Measurements from ENCODE around the gene EFS. TPM values are rescaled to one million over a fixed set of nuclear protein-coding genes. Genes with fewer than 3 reads are reported as not detected.

Gene EFS
- total RNA-seq, 3 donors from 2014 or later: 0.08 TPM; not detected in 1

DNA sequence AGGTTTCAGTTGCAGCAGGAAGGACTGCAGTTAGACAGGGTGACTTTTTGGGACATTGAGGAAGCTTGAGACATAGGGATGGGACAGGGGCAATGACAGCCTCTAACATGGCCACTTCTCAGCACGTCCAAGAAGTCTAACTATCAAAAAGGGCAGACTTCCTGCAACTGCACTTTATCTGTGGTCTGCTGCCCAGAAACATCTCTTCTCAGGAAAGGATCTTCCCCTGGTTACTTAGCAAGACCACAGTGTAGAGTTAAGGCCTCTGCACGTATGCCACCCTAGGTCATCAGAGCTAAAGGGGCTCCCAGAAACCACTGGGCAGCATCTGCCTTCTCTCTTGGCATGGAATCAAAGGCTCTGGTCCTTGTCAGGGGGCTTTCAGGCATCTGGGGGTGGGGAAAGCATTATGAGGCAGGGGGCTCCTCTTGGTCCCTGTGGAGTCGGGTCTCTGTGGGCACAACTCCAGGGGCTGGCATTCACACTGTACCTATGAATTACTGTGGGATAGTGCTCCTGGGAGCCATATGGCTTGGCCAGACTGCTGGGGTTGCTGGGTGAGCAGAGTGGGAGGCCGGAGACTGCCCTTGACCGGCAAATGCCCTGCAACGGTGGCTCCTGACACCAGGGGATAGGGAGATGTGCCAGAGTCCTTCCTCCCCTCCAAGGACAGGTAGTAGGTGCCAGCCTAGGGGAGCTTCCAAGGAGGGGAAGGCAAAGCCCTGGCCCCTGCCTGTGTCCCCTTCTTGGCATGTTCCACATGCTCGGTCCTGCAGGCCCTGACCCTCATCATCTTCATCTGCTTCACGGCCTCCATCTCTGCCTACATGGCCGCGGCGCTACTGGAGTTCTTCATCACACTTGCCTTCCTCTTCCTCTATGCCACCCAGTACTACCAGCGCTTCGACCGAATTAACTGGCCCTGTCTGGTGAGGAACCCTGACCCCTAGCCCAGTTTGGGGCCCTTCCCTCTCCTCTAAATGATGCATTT, 12.9 kb upstream of the EFS start:
- Mint-ChIP-seq H3K36me3 (ENCODE audit: insufficient read depth) (no peaks in the 10 kb centered on the region), H3K9me3 (no peaks in the 10 kb centered on the region), H3K4me1 (ENCODE audit: low read depth) (no peaks in the 10 kb centered on the region), H3K4me3 (no peak overlapping the region), H3K27me3 (ENCODE audit: low read depth) (peaks cover 14% of the 10 kb centered on the region)
- ATAC-seq (no peak), DNase-seq (no peak)

DNA sequence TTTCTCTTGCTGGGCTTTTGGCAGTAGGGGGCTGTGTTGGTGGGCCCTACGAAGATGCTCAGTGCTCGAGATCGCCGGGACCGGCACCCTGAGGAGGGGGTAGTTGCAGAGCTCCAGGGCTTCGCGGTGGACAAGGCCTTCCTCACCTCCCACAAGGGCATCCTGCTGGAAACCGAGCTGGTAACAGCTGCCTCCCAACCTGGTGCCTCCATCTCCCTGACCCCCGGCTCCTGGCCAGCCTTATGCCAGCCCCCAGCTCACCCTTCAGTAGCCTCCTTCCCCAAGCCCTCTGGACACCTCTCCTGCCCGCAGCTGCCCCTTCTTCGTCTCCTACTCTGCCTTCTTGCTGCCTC, 12.2 kb upstream of the EFS start:
- Mint-ChIP-seq H3K36me3 (ENCODE audit: insufficient read depth) (no peaks in the 10 kb centered on the region), H3K4me1 (ENCODE audit: low read depth) (no peaks in the 10 kb centered on the region), H3K9me3 (no peaks in the 10 kb centered on the region), H3K4me3 (no peak overlapping the region), H3K27me3 (ENCODE audit: low read depth) (peaks cover 9% of the 10 kb centered on the region)
- ATAC-seq (no peak), DNase-seq (no peak)

DNA sequence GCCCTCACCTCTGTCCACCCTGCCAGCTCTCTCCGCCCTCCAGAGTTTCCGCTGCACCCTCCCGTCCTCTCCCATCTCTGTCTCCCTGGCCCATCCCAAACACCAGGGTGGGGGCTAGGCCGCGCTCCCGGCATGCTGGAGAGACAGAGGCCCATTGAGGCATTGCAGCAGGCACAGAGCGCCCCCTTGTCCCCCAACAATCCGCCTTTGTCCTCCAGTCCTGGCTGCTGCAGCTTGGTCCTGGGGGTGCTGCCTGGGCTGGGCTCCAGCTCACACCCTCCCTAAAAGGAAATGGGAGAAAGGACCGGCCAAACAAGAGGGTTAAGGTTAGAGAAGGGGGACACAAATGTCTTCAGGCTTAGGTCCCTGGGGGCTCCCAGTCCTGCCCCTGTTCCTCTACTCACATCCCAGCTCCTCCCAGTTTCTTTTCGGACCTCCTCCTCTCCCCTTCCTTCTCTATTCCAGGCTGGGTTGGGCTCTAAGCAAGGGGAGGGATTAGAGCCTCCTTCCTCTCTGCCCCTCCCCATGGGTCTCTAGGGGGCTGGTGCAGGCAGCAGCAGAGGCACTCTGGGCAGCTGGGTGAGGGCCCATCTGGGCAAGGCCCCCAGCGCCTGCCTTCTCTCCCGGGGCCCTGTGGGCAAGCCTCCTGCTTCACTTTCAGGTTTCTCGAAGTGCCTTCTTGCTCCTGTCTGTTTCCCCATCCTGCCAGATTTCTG, 11.7 kb upstream of the EFS start, which contains the start of gene CMTM5:
Gene CMTM5 (plus strand): TSS at position 565 of the 716 bp plus-strand sequence. CDS start 206 bp downstream, outside the sequence.
- DNase-seq: no peak
- Mint-ChIP-seq H3K9me3 (no peaks in the 10 kb centered on the region), H3K4me1 (ENCODE audit: low read depth) (no peaks in the 10 kb centered on the region), H3K27me3 (ENCODE audit: low read depth) (peaks cover 9% of the 10 kb centered on the region), H3K36me3 (ENCODE audit: insufficient read depth) (no peaks in the 10 kb centered on the region), H3K4me3 (no peak within 1 kb of the TSS)
- ATAC-seq: no peak

DNA sequence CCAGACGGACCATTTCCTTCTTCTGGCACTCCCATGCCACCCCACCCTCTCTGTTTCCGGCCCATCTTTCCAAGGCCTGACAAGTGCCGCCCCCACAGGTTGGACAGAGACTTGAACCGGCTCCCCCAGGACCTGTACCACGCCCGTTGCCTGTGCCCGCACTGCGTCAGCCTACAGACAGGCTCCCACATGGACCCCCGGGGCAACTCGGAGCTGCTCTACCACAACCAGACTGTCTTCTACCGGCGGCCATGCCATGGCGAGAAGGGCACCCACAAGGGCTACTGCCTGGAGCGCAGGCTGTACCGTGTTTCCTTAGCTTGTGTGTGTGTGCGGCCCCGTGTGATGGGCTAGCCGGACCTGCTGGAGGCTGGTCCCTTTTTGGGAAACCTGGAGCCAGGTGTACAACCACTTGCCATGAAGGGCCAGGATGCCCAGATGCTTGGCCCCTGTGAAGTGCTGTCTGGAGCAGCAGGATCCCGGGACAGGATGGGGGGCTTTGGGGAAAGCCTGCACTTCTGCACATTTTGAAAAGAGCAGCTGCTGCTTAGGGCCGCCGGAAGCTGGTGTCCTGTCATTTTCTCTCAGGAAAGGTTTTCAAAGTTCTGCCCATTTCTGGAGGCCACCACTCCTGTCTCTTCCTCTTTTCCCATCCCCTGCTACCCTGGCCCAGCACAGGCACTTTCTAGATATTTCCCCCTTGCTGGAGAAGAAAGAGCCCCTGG, 10.7 kb upstream of the EFS start:
- DNase-seq: no peak
- Mint-ChIP-seq H3K36me3 (ENCODE audit: insufficient read depth) (no peaks in the 10 kb centered on the region), H3K4me1 (ENCODE audit: low read depth) (no peaks in the 10 kb centered on the region), H3K9me3 (no peaks in the 10 kb centered on the region), H3K27me3 (ENCODE audit: low read depth) (peaks cover 7% of the 10 kb centered on the region), H3K4me3 (no peak overlapping the region)
- ATAC-seq: no peak

DNA sequence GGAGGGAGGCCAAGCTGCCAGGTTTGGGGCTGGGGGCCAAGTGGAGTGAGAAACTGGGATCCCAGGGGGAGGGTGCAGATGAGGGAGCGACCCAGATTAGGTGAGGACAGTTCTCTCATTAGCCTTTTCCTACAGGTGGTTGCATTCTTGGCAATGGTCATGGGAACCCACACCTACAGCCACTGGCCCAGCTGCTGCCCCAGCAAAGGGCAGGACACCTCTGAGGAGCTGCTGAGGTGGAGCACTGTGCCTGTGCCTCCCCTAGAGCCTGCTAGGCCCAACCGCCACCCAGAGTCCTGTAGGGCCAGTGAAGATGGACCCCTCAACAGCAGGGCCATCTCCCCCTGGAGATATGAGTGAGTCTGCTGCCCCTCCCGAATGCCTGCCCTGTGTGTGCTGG, 8.1 kb upstream of the EFS start:
- peaks cover 3% of the 10 kb centered on the region for H3K27me3 Mint-ChIP-seq (ENCODE audit: low read depth)
- H3K4me1 Mint-ChIP-seq (ENCODE audit: low read depth): no peaks in the 10 kb centered on the region
- DNase-seq: no peak
- no peaks in the 10 kb centered on the region for H3K36me3 Mint-ChIP-seq (ENCODE audit: insufficient read depth)
- H3K9me3 Mint-ChIP-seq: no peaks in the 10 kb centered on the region
- no peak for ATAC-seq
- no peak overlapping the region for H3K4me3 Mint-ChIP-seq

DNA sequence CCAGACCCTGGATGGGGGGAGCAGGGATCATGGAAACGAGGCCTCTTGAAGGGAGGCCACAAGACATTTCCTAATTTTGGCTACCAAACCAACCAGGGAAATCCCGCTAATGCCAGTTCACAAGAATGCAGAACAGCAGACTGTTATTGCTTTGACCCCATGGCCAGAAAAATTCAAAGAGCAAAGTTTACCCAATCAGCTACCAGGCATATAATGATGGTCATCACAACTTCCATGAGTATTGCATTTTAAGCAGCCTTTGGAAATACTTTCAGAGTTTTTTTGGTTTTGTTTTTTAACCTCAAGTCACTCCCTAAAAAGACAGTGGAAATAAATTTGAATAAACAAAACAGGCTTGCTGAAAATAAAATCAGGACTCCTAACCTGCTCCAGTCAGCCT, 7.5 kb upstream of the EFS start, which contains the start of gene IL25:
Gene IL25 (plus strand): TSS at position 301 of the 400 bp plus-strand sequence.
- Mint-ChIP-seq H3K9me3 (no peaks in the 10 kb centered on the region), H3K4me3 (no peak within 1 kb of the TSS), H3K36me3 (ENCODE audit: insufficient read depth) (no peaks in the 10 kb centered on the region), H3K27me3 (ENCODE audit: low read depth) (peaks cover 6% of the 10 kb centered on the region), H3K4me1 (ENCODE audit: low read depth) (no peaks in the 10 kb centered on the region)
- DNase-seq (no peak), ATAC-seq (no peak)

DNA sequence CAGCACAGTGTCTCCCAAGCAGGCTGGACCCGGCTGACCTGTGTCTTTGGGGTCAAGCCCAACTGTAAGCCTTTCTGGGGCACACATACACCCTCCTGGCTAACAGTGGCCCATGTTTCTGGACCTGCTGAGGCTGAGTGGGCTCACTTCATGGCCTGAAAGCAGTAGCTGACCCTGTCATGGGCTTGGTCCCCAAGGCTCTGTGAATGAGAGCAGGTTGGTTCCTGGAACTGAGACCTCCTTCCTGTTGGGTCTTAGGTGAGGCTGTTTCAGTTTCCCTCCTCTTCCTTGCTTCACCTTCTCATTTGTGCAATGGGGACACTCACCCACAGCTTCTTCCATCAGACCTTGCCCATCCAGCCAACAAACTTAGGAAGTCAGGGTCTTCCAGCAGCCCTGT, 6.9 kb upstream of the EFS start:
- ATAC-seq (no peak), DNase-seq (no peak)
- Mint-ChIP-seq H3K4me1 (ENCODE audit: low read depth) (no peaks in the 10 kb centered on the region), H3K9me3 (no peaks in the 10 kb centered on the region), H3K36me3 (ENCODE audit: insufficient read depth) (no peaks in the 10 kb centered on the region), H3K4me3 (no peak overlapping the region), H3K27me3 (ENCODE audit: low read depth) (peaks cover 13% of the 10 kb centered on the region)

DNA sequence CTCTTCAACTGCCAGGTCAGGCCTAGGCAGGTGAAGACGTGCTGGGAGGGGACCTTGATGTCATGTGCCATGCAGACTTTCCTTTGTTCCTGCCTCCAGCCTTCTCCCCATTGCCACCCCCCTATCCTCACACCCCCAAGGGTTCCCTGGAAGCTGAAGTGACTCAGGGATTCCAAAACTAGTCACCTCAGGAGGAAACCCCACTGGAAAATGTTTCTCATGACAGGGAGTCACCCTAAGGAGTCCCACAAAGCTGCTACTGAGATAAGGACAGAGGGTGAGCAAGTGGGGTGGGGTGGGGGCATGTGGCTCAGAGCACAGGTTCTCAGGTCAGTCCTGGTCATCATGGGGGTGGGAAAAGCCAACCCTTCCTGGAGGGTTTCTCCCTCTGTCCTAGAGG, 5.2 kb upstream of the EFS start:
- no peak for DNase-seq

DNA sequence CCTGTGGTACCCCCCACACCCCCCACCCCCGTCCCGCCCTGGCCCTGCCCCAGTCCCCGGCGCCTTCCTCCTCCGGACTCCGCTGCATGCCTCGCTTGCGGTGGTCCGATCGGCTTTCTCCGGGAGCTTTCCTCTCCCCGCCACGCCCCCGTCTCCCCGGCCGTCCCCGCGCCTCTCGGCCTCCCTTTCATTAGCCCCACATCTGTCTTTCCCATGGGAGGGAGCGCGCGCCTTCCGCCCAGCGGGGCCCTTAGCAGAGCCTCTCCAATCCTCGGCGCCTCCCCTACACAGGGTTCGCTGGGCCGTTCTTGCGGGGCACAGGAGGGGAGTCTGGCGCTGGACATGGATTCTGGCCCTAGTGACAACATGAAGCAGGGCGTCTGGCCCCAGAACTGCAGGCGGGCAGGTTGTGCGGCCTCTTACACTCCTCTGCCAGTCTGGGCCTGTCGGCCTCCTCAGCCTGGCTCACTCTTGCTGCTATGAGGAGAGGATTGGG, 1.5 kb upstream of the EFS start:
- no peak for ATAC-seq
- Mint-ChIP-seq H3K9me3 (no peaks in the 10 kb centered on the region), H3K36me3 (ENCODE audit: insufficient read depth) (no peaks in the 10 kb centered on the region), H3K4me1 (ENCODE audit: low read depth) (no peaks in the 10 kb centered on the region), H3K27me3 (ENCODE audit: low read depth) (peaks cover 30% of the 10 kb centered on the region), H3K4me3 (no peak overlapping the region)
- no peak for DNase-seq

More for the DNA sequence above, 5.2 kb upstream of the EFS start:
- no peak overlapping the region for H3K4me3 Mint-ChIP-seq
- peaks cover 18% of the 10 kb centered on the region for H3K27me3 Mint-ChIP-seq (ENCODE audit: low read depth)
- H3K36me3 Mint-ChIP-seq (ENCODE audit: insufficient read depth): no peaks in the 10 kb centered on the region
- no peaks in the 10 kb centered on the region for H3K4me1 Mint-ChIP-seq (ENCODE audit: low read depth)
- no peaks in the 10 kb centered on the region for H3K9me3 Mint-ChIP-seq
- ATAC-seq: no peak

DNA sequence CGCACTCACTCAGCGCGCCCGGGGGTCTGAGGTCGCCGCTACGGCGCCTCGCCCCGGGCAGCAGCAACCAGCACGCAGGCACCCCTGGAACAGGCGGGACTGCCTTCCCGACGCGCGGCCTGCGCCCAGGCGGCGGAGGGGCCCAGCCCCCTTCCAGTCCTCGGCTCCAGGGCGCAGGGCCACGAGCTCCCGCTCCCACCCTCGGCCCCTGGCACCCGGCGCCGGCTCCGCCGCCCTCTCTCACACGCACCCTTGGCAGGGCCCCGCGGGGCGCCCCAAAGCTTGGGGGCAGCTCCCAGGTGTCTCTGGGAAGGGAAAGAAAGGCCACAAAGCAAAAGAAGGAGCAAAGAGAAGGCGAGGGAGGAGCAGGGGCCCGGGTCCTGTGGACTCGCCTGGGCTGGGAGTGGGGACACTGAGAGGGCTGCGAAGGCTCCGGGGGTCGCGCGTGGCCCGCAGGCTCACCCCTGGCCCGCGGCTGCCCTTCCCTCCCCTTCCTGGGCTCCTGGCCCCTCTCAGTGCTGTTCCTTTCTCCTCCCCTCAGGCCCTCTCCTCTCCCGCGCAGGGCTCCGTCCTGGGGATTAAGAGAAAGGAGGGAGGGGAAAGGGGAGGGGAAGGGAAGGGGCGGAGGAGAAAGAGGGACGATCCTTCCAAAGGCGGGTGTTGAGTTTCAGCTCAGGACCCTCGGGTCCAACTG, 907 bp upstream of the EFS start:
- DNase-seq (no peak), ATAC-seq (peak in 1 of 2 donors; percentile 41)
- Mint-ChIP-seq H3K4me3 (no peak overlapping the region), H3K9me3 (no peaks in the 10 kb centered on the region), H3K27me3 (ENCODE audit: low read depth) (peaks cover 30% of the 10 kb centered on the region), H3K4me1 (ENCODE audit: low read depth) (no peaks in the 10 kb centered on the region), H3K36me3 (ENCODE audit: insufficient read depth) (no peaks in the 10 kb centered on the region)

DNA sequence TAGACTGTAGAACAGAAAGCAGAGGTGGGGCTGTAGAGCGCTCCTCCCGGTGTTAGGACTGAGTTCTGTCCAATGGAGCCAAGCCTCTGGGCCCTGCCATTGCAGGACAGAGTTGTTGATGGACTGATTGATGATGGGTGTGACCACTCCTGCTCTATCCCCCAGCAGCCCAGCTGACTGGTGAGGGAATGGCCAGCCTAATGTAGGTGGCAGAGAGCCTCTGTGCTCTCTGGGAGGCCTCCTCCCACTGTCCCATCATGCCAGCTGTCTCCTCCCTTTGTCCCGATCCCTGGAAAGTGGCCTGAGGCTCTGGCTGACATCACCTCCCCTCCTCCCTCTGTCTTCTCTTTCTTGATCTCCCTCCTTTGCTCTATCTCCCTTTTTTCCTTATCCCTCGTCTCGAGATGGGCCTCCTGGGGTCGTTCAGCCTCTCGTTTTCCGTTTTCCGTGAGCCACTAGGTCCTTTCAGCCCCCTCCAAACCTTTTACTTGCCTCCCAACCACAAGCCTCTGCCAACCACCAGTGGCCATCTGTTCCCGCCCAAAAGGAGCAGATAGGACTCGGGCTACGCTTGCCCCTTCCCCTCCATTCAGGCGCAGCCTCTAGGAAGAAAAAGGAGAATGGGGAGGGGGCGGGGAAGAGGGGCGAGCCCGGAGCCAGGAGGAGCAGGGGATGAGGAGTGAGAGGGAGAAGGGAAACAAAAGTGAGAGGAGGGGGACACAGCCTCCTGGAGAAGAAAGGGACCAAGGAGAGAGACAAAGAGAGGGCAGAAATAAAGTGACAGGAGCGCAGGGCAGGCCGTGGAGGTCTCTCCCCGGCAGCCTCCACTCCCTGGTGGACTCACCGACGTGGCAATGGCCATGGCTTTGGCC, 572 bp downstream of the EFS start:
- Mint-ChIP-seq H3K27me3 (ENCODE audit: low read depth) (peaks cover 35% of the 10 kb centered on the region), H3K9me3 (no peaks in the 10 kb centered on the region), H3K36me3 (ENCODE audit: insufficient read depth) (no peaks in the 10 kb centered on the region), H3K4me1 (ENCODE audit: low read depth) (no peaks in the 10 kb centered on the region), H3K4me3 (no peak overlapping the region)
- ATAC-seq (no peak), DNase-seq (no peak)

DNA sequence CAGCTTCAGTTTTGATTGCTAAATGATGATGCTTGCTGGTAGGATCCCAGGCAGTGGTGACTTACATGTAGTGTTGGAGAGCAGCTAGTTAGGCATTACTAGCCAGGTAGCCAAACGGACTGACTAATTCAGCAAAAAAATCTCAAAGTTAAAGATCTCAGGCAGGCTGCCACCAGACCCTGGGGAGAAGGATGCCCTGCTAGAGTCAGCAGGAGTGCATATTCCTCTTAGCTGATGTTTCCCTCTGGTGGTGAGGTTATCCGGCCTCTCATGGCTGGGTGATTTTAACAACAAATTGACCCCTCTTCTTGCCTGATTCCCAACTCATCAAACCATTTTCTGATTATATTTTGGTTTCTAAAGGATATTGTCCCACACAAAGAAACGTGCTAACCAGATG, 2.8 kb downstream of the EFS start:
- Mint-ChIP-seq H3K4me3 (no peak overlapping the region), H3K4me1 (ENCODE audit: low read depth) (no peaks in the 10 kb centered on the region), H3K9me3 (no peaks in the 10 kb centered on the region), H3K36me3 (ENCODE audit: insufficient read depth) (no peaks in the 10 kb centered on the region), H3K27me3 (ENCODE audit: low read depth) (peaks cover 27% of the 10 kb centered on the region)
- ATAC-seq (no peak), DNase-seq (no peak)

DNA sequence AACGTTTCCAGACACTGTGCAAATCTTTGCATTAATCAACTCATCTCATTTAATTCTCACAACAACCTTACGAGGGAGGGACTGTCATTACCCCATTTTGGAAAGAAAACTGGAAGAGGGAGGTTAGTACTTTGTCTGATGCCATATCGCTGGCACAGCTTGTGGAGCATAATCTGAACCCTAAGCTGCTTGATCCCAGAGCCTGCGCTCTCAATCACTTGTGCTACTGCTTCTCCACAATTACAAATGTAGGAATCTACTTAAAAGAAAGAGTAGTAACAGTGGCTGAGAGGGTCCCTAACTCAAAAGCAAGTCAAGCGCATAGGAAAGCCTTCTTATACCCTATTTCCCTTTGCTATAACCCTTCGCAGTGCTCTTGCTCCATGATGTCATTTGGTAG, 3.2 kb downstream of the EFS start:
- Mint-ChIP-seq H3K27me3 (ENCODE audit: low read depth) (peaks cover 23% of the 10 kb centered on the region), H3K36me3 (ENCODE audit: insufficient read depth) (no peaks in the 10 kb centered on the region), H3K9me3 (no peaks in the 10 kb centered on the region), H3K4me1 (ENCODE audit: low read depth) (no peaks in the 10 kb centered on the region), H3K4me3 (no peak overlapping the region)
- no peak for DNase-seq
- no peak for ATAC-seq

All from activated T-cell treated with anti-CD3 and anti-CD28 coated beads, Interleukin-2, amount 50 U/mL, for 4 hours (primary cell).